ENCODE results near the gene TRIP11. TPM values are rescaled to one million over a fixed set of nuclear protein-coding genes. Genes with fewer than 3 reads are reported as not detected.
A peak's percentile ranks its signal among the peaks of the same experiment; 100 is the strongest.

The TRIP11 gene
- total and polyA plus RNA-seq, 10 donors = 3.0 to 75.7 (median 44.5) TPM

- H3K9me3 ChIP-seq = no peaks in the 10 kb centered on the region
- intact Hi-C loops (cut with DNase I; ENCODE audit: low total_unique reads) = no loop called here
- no peak for DNase-seq
- no peaks in the 10 kb centered on the region for H3K36me3 ChIP-seq
- H3K4me3 ChIP-seq = peak overlapping the region; percentile 12 to 73 (median 40)
- H3K27me3 ChIP-seq (replicated peaks in 1 of 7) = peaks cover 0 to 51% (median 18%) of the 10 kb centered on the region in 7 donors
- TF ChIP-seq, protein P1, sequence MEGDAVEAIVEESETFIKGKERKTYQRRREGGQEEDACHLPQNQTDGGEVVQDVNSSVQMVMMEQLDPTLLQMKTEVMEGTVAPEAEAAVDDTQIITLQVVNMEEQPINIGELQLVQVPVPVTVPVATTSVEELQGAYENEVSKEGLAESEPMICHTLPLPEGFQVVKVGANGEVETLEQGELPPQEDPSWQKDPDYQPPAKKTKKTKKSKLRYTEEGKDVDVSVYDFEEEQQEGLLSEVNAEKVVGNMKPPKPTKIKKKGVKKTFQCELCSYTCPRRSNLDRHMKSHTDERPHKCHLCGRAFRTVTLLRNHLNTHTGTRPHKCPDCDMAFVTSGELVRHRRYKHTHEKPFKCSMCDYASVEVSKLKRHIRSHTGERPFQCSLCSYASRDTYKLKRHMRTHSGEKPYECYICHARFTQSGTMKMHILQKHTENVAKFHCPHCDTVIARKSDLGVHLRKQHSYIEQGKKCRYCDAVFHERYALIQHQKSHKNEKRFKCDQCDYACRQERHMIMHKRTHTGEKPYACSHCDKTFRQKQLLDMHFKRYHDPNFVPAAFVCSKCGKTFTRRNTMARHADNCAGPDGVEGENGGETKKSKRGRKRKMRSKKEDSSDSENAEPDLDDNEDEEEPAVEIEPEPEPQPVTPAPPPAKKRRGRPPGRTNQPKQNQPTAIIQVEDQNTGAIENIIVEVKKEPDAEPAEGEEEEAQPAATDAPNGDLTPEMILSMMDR (IDR thresholded peaks at IDR 0.05 in 8 of 11, conservative IDR thresholded peaks at IDR 0.05 in 3 of 11) = no peak
- TF ChIP-seq POLR2AphosphoS5 (IDR thresholded peaks at IDR 0.05) = no peak
- H3K27ac ChIP-seq = peak overlapping the region in 6 of 8 donors; percentile 61 to 81 (median 71)
- H3K4me1 ChIP-seq = peaks cover 8 to 53% (median 18%) of the 10 kb centered on the region in 6 donors
- 54 to 73% (median 64%) methylated on average over 10 of the region's 10 CpGs for WGBS, 5 donors
Observed at GRCh38 chr14:91945751-91946621, 93.9 kb downstream of the TRIP11 start.

- no peaks in the 10 kb centered on the region for H3K9me3 ChIP-seq
- TF ChIP-seq POLR2A (IDR thresholded peaks at IDR 0.05) = no peak
- TF ChIP-seq, protein P1 (IDR thresholded peaks at IDR 0.05 in 8 of 11, conservative IDR thresholded peaks at IDR 0.05 in 3 of 11) = no peak
- TF ChIP-seq POLR2AphosphoS5 (IDR thresholded peaks at IDR 0.05) = no peak
- no peak for DNase-seq
- peak overlapping the region in 3 of 8 donors; percentile 12 to 51 (median 35) for H3K4me3 ChIP-seq
- peak overlapping the region in 1 of 8 donors; percentile 81 for H3K27ac ChIP-seq
- peaks cover 0 to 15% (median 0%) of the 10 kb centered on the region in 6 donors for H3K36me3 ChIP-seq
- intact Hi-C loops (cut with DNase I; ENCODE audit: low total_unique reads) = no loop called here
- peaks cover 8 to 50% (median 18%) of the 10 kb centered on the region in 6 donors for H3K4me1 ChIP-seq
- peaks cover 0 to 48% (median 18%) of the 10 kb centered on the region in 7 donors for H3K27me3 ChIP-seq (replicated peaks in 1 of 7)
- 83 to 95% (median 89%) methylated on average over 9 of the region's 9 CpGs for WGBS, 5 donors
Observed at GRCh38 chr14:91942946-91943345, 96.9 kb downstream of the TRIP11 start.

DNA sequence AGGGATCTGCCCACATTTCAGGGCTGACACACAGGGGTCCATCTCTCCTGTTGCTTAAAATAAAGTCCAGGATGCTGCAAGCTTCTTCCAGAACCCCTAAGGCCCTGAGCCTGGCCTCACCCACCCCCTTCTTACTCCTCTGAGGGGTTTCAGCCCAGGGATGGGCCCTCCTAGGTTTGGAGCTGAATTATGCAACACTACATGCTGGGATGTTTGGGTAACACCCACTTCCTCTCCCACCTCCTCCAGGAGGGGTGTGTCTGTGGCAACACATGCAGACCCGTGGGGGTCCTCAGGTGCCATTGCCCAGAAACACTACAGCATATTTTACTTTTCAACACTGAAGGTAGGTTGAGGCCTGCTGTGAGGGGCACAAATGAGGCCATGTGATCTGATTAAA lies 97.7 kb downstream of the TRIP11 start:
- intact Hi-C loops (cut with DNase I; ENCODE audit: low total_unique reads) = no loop called here
- Histone ChIP-seq H3K9me3 (no peaks in the 10 kb centered on the region), H3K27ac (peak overlapping the region in 1 of 8 donors; percentile 31), H3K4me3 (no peak overlapping the region), H3K36me3 (peaks cover 0 to 23% (median 0%) of the 10 kb centered on the region in 6 donors), H3K27me3 (replicated peaks in 1 of 7) (peaks cover 0 to 40% (median 12%) of the 10 kb centered on the region in 7 donors), H3K4me1 (peaks cover 7 to 42% (median 14%) of the 10 kb centered on the region in 6 donors)
- DNase-seq = no peak
- WGBS, 5 donors = 2 to 38% (median 10%) methylated on average over 1 of the region's 1 CpG
- TF ChIP-seq POLR2AphosphoS5 (IDR thresholded peaks at IDR 0.05) (no peak), POLR2A (IDR thresholded peaks at IDR 0.05) (no peak)
- TF ChIP-seq, protein P1 (IDR thresholded peaks at IDR 0.05 in 8 of 11, conservative IDR thresholded peaks at IDR 0.05 in 3 of 11) = no peak

DNA sequence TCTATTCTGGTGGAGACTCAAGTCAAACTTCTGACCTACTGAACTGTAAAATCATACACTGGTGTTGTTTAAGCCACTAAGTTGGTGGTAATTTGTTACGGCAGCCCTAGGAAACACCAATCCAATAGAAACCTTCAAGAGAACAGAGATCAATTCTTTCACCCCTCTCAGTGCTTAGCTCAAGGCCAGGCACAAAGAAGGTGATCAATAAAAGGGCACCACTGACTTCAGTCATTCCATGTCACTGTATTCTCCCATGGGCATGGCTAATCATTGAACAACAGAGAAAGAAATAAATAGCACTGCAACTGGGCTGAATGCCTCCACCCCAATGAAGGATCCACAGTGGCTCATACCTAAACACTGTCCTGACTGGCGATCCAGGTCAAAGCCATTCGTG lies 99.7 kb downstream of the TRIP11 start:
- no peaks in the 10 kb centered on the region for H3K9me3 ChIP-seq
- H3K27me3 ChIP-seq (replicated peaks in 1 of 7) = peaks cover 0 to 21% (median 0%) of the 10 kb centered on the region in 7 donors
- WGBS, 5 donors = 82 to 93% (median 90%) methylated on average over 3 of the region's 3 CpGs
- intact Hi-C loops (cut with DNase I; ENCODE audit: low total_unique reads) = no loop called here
- peaks cover 0 to 36% (median 0%) of the 10 kb centered on the region in 6 donors for H3K36me3 ChIP-seq
- no peak for DNase-seq
- H3K27ac ChIP-seq = no peak overlapping the region
- TF ChIP-seq POLR2AphosphoS5 (IDR thresholded peaks at IDR 0.05) = no peak
- TF ChIP-seq POLR2A (IDR thresholded peaks at IDR 0.05) = no peak
- TF ChIP-seq, protein P1 (IDR thresholded peaks at IDR 0.05 in 8 of 11, conservative IDR thresholded peaks at IDR 0.05 in 3 of 11) = no peak
- peaks cover 0 to 25% (median 7%) of the 10 kb centered on the region in 6 donors for H3K4me1 ChIP-seq
- no peak overlapping the region for H3K4me3 ChIP-seq

Data from spleen (tissue), 11 donors.